ENCODE results near the gene SIGLECL1.

SIGLECL1 gene

DNA sequence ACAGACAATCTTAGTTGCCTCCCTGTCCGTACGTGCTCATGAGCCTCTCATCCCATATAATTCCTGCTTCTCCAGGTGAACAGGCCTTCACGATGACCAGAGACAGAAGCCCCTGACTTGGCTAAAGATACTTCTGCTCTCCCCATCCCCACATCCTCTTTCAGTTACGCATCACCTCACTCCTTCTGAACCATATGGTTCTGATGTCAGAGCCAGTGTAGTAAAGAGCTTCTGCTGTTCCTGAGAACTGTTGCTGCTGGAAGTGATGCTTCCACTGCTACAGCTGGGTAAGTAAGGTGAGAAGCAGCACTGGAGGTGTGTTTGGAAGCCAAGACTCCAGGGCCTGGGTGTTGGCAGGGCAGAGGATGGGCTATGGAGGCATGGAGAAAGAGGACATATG, 12.9 kb downstream of the SIGLECL1 start:
- DNase-seq (ENCODE audit: insufficient read length, low spot score) (no peak), FAIRE-seq (no peak)
- no peak for TF ChIP-seq POLR2A (IDR thresholded peaks at IDR 0.05; ENCODE audit: low read depth, low read length)

DNA sequence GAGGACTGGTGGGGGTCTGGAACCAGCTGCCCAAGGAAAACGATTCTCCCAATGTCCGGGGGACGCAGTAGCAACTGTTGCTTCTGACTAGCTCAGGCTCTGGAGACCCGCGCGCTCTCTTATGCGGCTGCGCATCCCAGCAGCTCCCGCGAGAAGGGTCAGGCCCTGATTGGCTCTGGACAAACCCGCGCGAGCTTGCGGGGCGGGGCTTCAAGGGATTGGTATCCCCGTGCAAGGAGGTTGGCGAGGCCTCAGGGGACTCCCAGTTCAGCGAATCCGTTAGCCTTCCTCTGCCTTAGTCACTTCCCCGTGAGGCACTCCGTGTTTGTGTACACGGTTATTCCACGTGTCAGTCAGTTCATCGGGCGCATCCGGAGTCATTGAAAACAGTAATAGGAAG, 20.2 kb downstream of the SIGLECL1 start:
- FAIRE-seq (no peak), DNase-seq (ENCODE audit: insufficient read length, low spot score) (no peak)
- no peak for TF ChIP-seq POLR2A (IDR thresholded peaks at IDR 0.05; ENCODE audit: low read depth, low read length)

DNA sequence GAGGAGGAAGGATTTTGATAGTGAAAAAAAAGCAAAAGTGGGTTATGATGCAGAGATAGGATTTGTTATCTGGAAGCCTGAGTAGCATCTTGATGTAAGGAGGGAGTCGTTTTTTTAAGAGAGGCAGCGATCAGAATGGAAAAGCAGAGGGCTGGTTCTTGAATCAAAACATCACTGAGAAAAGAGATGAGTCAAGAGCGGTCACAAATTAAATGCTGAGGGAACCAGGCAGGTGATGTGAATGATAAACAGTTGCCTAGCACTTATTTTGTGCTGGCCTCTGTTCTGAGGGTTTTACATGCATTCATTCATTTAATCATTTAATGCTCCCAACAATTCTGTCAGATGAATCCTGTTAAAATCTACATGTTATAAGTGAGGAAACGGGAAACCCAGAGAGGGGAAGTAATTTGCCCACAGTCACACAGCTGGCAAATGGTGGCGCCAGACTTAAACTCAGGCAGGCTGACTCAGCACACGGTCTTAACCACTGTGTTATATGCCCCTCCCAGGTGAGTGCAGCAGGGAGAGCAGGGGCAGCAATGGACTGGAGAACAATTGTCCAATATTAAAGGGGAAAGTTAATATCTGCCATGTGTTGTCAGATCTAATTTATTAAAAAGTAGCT, 21.4 kb downstream of the SIGLECL1 start:
- FAIRE-seq (no peak), DNase-seq (ENCODE audit: insufficient read length, low spot score) (no peak)
- TF ChIP-seq POLR2A (IDR thresholded peaks at IDR 0.05; ENCODE audit: low read depth, low read length): no peak

DNA sequence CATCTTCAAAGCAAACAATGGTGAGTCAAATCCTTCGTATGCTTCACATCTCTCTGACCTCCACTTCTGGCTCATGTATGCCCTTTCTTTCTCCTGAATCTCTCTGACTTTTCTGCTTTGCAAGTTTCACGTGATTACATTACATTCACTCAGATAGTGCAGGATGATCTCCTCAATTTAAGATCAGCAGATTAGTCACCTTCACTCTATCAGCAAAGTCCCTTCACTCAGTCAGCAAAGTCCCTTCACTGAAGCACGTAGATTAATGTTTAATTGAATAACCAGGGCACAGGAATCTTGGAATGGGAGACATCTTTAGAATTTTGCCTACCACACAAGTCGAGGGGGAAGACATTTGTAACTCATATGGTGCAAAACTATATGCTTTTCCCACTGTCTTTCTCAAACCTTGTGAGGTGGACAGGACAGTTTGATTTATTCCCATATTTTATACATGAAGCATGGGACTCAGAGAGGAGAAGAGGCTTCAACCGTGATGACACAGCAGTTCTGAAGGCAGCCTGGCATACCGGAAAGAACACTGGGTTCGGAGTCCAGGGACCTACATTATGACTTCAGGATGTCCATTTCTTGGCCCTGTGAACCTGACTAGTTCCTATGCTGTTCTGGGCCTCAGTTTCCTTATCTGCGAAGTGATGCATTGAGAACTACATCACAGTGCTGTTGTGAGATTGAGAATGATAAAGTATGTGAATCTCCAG, 23.3 kb downstream of the SIGLECL1 start:
- TF ChIP-seq POLR2A (IDR thresholded peaks at IDR 0.05; ENCODE audit: low read depth, low read length): no peak
- DNase-seq (ENCODE audit: insufficient read length, low spot score) (no peak), FAIRE-seq (no peak)

DNA sequence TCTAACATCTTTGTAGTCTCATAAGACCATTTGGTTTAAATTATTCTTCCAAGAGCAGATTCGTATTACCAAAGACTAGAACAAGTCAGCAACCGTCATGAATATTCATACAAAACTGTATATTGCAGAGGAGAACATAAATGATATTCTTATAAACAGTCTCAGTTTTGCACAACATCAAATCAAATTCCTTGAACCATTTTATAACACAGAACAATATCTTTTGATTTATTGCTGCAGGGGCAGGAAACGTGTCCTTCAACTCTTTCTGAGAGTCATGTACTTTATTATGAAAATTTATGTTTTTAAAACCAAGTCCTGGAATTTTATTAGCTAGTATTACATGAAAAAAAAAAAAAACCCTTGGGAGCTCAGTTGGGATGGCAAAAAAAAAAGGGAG, 26.2 kb downstream of the SIGLECL1 start:
- FAIRE-seq (no peak), DNase-seq (ENCODE audit: insufficient read length, low spot score) (no peak)
- TF ChIP-seq POLR2A (IDR thresholded peaks at IDR 0.05; ENCODE audit: low read depth, low read length): no peak

DNA sequence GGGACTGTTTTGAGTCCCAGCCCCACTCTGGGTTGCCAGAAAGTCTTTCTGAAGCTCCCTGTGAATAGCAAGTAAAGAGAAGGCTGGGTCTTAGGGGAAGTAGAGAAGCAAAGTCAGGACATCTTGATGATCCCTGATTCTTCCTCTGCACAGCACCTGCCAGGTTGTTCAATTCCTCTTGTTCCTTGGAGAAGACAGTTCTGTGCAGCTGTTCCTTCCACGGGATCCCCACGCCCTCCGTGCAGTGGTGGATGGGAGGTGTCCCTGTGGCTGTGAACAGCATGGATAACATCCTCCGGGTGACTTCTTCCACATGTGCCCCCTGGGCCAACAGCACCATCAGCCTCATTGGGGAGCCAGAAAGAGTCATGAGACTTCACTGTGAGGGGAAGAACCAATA, 31.5 kb downstream of the SIGLECL1 start:
- FAIRE-seq: no peak
- no peak for DNase-seq (ENCODE audit: insufficient read length, low spot score)
- TF ChIP-seq POLR2A (IDR thresholded peaks at IDR 0.05; ENCODE audit: low read depth, low read length): no peak

DNA sequence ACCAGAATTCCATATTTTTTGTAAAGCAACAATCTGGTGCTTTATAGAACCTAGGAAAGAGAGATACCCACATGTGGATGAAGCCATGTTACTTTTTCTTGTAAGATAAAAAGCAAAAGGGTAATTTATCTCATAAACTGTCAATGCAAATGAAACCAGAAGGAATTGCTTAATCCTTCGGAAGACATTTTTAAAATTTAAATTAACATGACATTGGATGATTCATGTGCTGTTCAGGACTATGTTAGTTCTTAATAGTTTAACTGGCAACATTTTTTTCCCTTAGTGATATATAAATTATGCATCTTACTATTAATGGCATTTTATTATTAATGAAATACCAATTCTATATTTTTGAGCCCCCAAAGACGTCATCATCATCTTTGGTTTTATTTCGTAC, 34.8 kb downstream of the SIGLECL1 start:
- no peak for FAIRE-seq

DNA sequence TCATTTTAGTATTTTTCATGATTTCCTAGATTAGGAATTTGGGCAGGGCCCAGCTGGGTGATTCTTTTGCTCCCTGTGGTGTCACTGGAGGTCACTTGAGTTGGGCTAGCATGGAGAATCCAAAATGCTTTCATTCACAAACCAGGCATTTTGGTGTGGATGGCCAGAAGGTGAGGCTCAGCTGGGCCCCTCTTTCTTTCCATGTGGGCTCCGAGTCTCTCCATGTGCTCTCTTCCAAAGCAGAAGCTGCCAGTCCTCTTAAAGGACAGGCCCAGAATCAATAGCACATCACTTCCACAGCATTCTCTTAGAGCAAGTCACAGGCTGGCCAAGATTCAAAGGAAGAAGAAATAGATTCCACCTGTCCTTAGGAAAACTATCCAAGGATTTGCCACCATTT, 38.8 kb downstream of the SIGLECL1 start:
- no peak for TF ChIP-seq POLR2A (IDR thresholded peaks at IDR 0.05; ENCODE audit: low read depth, low read length)
- FAIRE-seq: no peak

More for the DNA sequence above, 34.8 kb downstream of the SIGLECL1 start:
- no peak for TF ChIP-seq POLR2A (IDR thresholded peaks at IDR 0.05; ENCODE audit: low read depth, low read length)
- DNase-seq (ENCODE audit: insufficient read length, low spot score): no peak

DNA sequence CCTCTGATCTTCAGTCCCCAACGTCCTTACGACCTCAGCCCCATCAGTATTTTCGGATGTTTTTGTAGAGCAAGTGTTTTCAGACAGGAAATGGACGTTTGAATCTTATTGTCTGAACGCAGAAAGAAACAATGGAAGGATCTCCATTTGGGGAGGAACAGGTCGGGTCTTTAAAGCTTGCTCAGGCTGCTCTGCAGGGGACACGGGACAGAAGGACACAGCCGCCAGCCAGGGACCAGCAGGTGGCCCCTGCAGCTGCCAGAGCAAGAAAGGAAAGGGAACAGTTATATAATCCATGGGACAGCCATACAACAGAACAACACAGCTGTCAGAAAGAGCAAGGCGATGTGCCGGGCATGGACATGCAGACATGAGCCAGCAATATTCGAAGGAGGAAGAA, 42.1 kb downstream of the SIGLECL1 start:
- no peak for TF ChIP-seq POLR2A (IDR thresholded peaks at IDR 0.05; ENCODE audit: low read depth, low read length)
- FAIRE-seq (no peak), DNase-seq (ENCODE audit: insufficient read length, low spot score) (no peak)

More for the DNA sequence above, 38.8 kb downstream of the SIGLECL1 start:
- DNase-seq (ENCODE audit: insufficient read length, low spot score): no peak

DNA sequence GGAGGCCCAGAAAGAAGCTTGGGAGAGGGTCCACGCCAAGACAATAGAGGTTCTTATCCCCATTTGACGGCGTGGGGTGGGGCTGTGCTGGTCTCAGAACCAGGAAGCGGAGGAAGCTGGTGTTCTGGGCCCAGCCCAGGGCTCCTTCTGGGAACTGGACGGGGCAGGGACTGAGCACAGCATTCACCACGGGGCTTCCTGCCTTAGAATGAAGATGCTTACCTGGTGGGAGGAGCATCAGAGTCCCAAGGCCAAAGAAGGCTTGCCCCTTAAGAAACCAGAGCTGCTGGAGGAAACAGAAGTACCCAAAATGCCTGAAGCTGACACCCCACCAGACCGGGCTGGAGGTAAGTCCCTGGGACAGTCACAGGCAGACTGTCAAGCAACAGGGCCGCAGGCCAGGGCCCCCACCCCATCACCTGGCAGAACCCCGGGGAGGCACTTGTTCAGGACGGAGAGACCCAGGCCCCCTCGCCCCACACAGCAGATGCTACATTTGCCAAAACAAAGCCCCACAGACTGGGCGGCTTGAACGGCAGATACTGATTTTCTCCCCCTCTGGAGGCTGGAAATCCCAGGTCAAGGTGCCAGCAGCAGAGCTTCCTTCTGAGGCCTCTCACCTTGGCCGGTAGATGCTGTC, 42.8 kb downstream of the SIGLECL1 start:
- no peak for TF ChIP-seq POLR2A (IDR thresholded peaks at IDR 0.05; ENCODE audit: low read depth, low read length)
- DNase-seq (ENCODE audit: insufficient read length, low spot score) (no peak), FAIRE-seq (no peak)

DNA sequence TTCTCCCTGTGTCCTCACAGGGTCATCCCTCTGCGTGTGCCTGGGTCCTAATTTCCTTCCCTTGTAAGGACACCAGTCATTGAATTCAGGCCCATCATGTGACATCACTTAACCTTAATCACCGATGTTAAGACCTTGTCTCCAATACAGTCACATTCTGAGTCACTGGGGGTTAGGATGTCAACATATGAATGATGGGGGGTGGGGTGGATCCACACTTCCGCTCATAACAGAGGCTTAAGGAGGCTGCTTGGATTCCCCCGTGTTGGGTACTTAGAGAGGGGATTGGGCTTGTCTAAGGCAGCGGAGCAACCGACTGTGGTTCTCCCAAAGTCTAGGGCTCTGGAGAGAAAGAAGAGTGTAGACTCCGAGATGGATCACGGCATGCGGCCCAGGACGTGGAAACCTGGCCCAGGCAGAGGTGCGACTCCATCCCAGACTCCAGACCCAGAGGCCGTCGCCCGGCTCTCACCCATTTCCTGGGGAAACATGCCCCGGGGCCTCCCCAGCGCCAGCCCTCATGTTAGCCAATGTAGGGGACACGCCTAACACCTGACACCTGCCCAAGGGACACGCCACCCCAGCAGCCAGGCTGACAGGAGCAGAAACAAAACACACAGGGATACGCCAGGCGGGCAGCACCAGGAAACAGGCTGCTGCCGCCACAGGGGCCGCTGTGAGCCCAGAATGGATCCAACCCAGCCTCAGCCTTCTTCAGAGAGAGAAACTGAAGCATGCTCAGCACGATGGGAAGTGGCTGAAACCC, 43.5 kb downstream of the SIGLECL1 start:
- TF ChIP-seq POLR2A (IDR thresholded peaks at IDR 0.05; ENCODE audit: low read depth, low read length): no peak
- FAIRE-seq (no peak), DNase-seq (ENCODE audit: insufficient read length, low spot score) (no peak)

DNA sequence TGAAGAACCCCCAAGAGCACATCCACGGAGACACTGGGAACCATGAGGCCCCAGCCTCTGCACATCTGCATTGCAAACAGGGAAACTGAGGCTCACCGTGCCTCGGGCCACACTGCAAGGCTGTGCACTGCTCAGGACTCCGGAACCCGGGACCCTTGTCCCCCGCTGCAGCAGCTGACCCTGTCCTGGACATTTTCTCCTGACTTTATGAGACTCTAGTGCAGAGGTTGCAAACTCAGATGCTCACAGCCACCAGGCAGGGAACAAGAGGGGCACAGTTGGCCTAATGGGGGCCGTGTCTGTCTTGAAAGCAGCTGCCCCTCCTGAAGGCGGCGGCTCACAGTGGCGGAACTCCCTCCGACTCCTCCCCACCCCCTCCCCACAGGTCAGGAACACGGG, 44.1 kb downstream of the SIGLECL1 start:
- no peak for TF ChIP-seq POLR2A (IDR thresholded peaks at IDR 0.05; ENCODE audit: low read depth, low read length)
- no peak for FAIRE-seq
- no peak for DNase-seq (ENCODE audit: insufficient read length, low spot score)

DNA sequence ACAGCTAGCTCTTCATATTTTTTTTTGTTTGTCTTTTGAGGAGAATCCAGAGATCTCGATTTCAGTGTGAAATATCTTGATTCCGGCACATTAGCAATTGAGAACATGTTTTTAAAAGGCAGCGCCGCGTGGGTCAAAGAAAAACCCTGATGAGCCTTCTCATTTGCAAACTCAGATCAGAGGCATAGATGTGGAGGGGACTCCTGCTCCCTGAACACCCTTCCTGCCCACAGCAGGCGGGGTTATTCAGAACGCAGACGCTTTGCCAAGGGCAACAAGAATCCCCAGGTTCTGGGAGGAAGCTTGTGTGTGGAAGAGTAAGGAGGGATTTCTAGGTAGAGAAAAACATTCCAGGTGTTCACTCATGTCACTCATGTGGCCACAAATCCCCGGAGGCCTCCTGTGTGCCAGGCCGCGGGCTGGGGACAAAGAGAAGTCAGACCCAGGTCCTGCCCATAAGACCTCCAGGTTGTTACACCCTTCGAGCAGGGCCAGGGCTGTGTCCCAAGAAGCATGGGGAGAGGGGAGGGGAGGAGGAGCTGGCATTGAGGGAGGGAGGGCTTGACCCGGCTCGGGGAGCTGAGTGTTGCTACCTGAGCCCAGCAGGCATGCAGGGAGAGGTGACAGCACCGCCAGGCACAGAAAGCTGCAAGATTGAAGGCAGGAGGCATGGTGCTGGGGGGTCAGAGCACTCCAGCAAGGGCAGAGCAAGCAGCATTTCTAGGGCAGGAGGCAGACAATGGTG, 44.7 kb downstream of the SIGLECL1 start:
- DNase-seq (ENCODE audit: insufficient read length, low spot score): no peak
- FAIRE-seq: no peak
- no peak for TF ChIP-seq POLR2A (IDR thresholded peaks at IDR 0.05; ENCODE audit: low read depth, low read length)

Data from H54 (cell line).